Naive B cell (primary cell): Measurements from ENCODE around the gene CYP11A1. TPM values are rescaled to one million over a fixed set of nuclear protein-coding genes. Genes with fewer than 3 reads are reported as not detected.

ENCODE experiments used
- ATAC-seq, 2 donors: fragments of 150-1000 bp; cut with Tn5 transposase; 2 replicates each; pipeline ENCODE4 v1.10.0; 2021; ENCODE audit warnings: low read depth in 2 of 2, mild to moderate bottlenecking in 2 of 2, moderate library complexity in 2 of 2
- DNase-seq: peaks from one replicate; pipeline ENCODE4 v3.0.0; 2022
- H3K27ac Mint-ChIP-seq, 6 donors: one replicate each; pipeline ENCODE4 v1.8.0; 2020 to 2022; ENCODE audit warnings: mild to moderate bottlenecking in 6 of 6, mixed read lengths in 6 of 6, moderate library complexity in 5 of 6, inconsistent platforms in 2 of 6
- H3K27me3 Mint-ChIP-seq, 3 donors: one replicate each; pipeline ENCODE4 v1.8.0; 2021 to 2022; ENCODE audit warnings: mixed read lengths in 3 of 3, mild to moderate bottlenecking in 1 of 3
- H3K36me3 Mint-ChIP-seq, 2 donors: one replicate each; pipeline ENCODE4 v1.8.0; 2020 to 2022; ENCODE audit warnings: mixed read lengths in 2 of 2, inconsistent platforms in 1 of 2, mild to moderate bottlenecking in 1 of 2
- H3K4me1 Mint-ChIP-seq, 3 donors: one replicate each; pipeline ENCODE4 v1.8.0; 2020 to 2022; ENCODE audit warnings: mixed read lengths in 3 of 3, inconsistent platforms in 1 of 3, mild to moderate bottlenecking in 1 of 3, moderate library complexity in 1 of 3
- H3K4me3 Mint-ChIP-seq, 8 donors: one replicate each; pipeline ENCODE4 v1.8.0; 2020 to 2022; ENCODE audit warnings: mild to moderate bottlenecking in 8 of 8, mixed read lengths in 8 of 8, moderate library complexity in 8 of 8, inconsistent platforms in 2 of 8
- H3K9me3 Mint-ChIP-seq, 7 donors: one replicate each; pipeline ENCODE4 v1.8.0; 2020 to 2022; ENCODE audit warnings: mixed read lengths in 7 of 7, mild to moderate bottlenecking in 5 of 7, inconsistent platforms in 2 of 7, moderate library complexity in 1 of 7
- polyA plus RNA-seq, 6 donors: library from polyadenylated mRNA; unstranded; fragments of 300-500 nt; fragmentation: Illumina TruSeq; gene quantifications; one replicate each; pipeline ENCODE4 v1.2.3, GENCODE V29; 2021; ENCODE audit warnings: low read depth in 6 of 6

The CYP11A1 gene
- polyA plus RNA-seq, 6 donors from 2014 or later, result not detected

GRCh38 chr15:74351670-74352069 is 15.8 kb downstream of the CYP11A1 start:
- ATAC-seq, result no peak

GRCh38 chr15:74350295-74351275 is 16.9 kb downstream of the CYP11A1 start:
- Mint-ChIP-seq H3K9me3 (peaks cover 8 to 26% (median 18%) of the 10 kb centered on the region in 7 donors), H3K4me1 (no peaks in the 10 kb centered on the region), H3K36me3 (peaks cover 0 to 15% of the 10 kb centered on the region in 2 donors), H3K27me3 (peaks cover 15 to 29% (median 26%) of the 10 kb centered on the region in 3 donors), H3K27ac (peak overlapping the region in 1 of 6 donors; percentile 81), H3K4me3 (no peak overlapping the region)
- ATAC-seq (no peak), DNase-seq (no peak)

More at GRCh38 chr15:74351670-74352069, 15.8 kb downstream of the CYP11A1 start:
- Mint-ChIP-seq H3K27ac (no peak overlapping the region), H3K4me3 (no peak overlapping the region), H3K36me3 (peaks cover 0 to 16% of the 10 kb centered on the region in 2 donors), H3K27me3 (peaks cover 12 to 26% (median 23%) of the 10 kb centered on the region in 3 donors), H3K4me1 (no peaks in the 10 kb centered on the region), H3K9me3 (peaks cover 8 to 26% (median 18%) of the 10 kb centered on the region in 7 donors)
- DNase-seq, result no peak

GRCh38 chr15:74349241-74349778 is 18.1 kb downstream of the CYP11A1 start:
- no peaks in the 10 kb centered on the region for H3K4me1 Mint-ChIP-seq
- peaks cover 1 to 16% (median 8%) of the 10 kb centered on the region in 7 donors for H3K9me3 Mint-ChIP-seq
- peak overlapping the region in 1 of 6 donors; percentile 63 for H3K27ac Mint-ChIP-seq
- H3K36me3 Mint-ChIP-seq, result peaks cover 0 to 2% of the 10 kb centered on the region in 2 donors
- no peak for ATAC-seq
- no peak for DNase-seq
- H3K4me3 Mint-ChIP-seq, result no peak overlapping the region
- peaks cover 7 to 22% (median 17%) of the 10 kb centered on the region in 3 donors for H3K27me3 Mint-ChIP-seq

GRCh38 chr15:74347757-74348250 is 19.6 kb downstream of the CYP11A1 start:
- H3K27ac Mint-ChIP-seq, result no peak overlapping the region
- ATAC-seq, result no peak
- no peaks in the 10 kb centered on the region for H3K36me3 Mint-ChIP-seq

GRCh38 chr15:74345051-74345450 is 22.4 kb downstream of the CYP11A1 start:
- Mint-ChIP-seq H3K4me3 (no peak overlapping the region), H3K27ac (no peak overlapping the region), H3K4me1 (no peaks in the 10 kb centered on the region), H3K9me3 (no peaks in the 10 kb centered on the region), H3K36me3 (no peaks in the 10 kb centered on the region), H3K27me3 (peaks cover 11 to 28% (median 24%) of the 10 kb centered on the region in 3 donors)
- no peak for ATAC-seq
- no peak for DNase-seq

More at GRCh38 chr15:74347757-74348250, 19.6 kb downstream of the CYP11A1 start:
- H3K4me1 Mint-ChIP-seq, result no peaks in the 10 kb centered on the region
- DNase-seq, result no peak
- peaks cover 6 to 31% (median 22%) of the 10 kb centered on the region in 3 donors for H3K27me3 Mint-ChIP-seq
- H3K4me3 Mint-ChIP-seq, result no peak overlapping the region
- H3K9me3 Mint-ChIP-seq, result peaks cover 0 to under 1% (median 0%) of the 10 kb centered on the region in 7 donors

GRCh38 chr15:74343797-74344127 is 23.7 kb downstream of the CYP11A1 start:
- Mint-ChIP-seq H3K4me1 (no peaks in the 10 kb centered on the region), H3K9me3 (no peaks in the 10 kb centered on the region), H3K4me3 (no peak overlapping the region), H3K27ac (no peak overlapping the region), H3K36me3 (no peaks in the 10 kb centered on the region), H3K27me3 (peaks cover 11 to 41% (median 24%) of the 10 kb centered on the region in 3 donors)
- ATAC-seq (no peak), DNase-seq (no peak)

- DNase-seq (no peak), ATAC-seq (no peak)
- no peak overlapping the region for H3K4me3 Mint-ChIP-seq
- no peaks in the 10 kb centered on the region for H3K9me3 Mint-ChIP-seq
- H3K27ac Mint-ChIP-seq, result peak overlapping the region in 2 of 6 donors; percentile 39 to 51
- no peaks in the 10 kb centered on the region for H3K36me3 Mint-ChIP-seq
- peaks cover 11 to 42% (median 24%) of the 10 kb centered on the region in 3 donors for H3K27me3 Mint-ChIP-seq
- no peaks in the 10 kb centered on the region for H3K4me1 Mint-ChIP-seq
These were observed 24.2 kb downstream of the CYP11A1 start for GRCh38 chr15:74343127-74343796.

- Mint-ChIP-seq H3K36me3 (no peaks in the 10 kb centered on the region), H3K4me1 (peaks cover 0 to 3% (median 0%) of the 10 kb centered on the region in 3 donors), H3K27me3 (peaks cover 5 to 37% (median 14%) of the 10 kb centered on the region in 3 donors), H3K4me3 (no peak overlapping the region), H3K9me3 (no peaks in the 10 kb centered on the region), H3K27ac (no peak overlapping the region)
- DNase-seq (no peak), ATAC-seq (no peak)
These were observed 27.3 kb downstream of the CYP11A1 start for GRCh38 chr15:74340150-74340549.

- ATAC-seq, result no peak
- H3K4me1 Mint-ChIP-seq, result peaks cover 0 to 3% (median 0%) of the 10 kb centered on the region in 3 donors
- no peaks in the 10 kb centered on the region for H3K36me3 Mint-ChIP-seq
- H3K4me3 Mint-ChIP-seq, result no peak overlapping the region
- peaks cover 5 to 37% (median 13%) of the 10 kb centered on the region in 3 donors for H3K27me3 Mint-ChIP-seq
- no peak overlapping the region for H3K27ac Mint-ChIP-seq
- no peak for DNase-seq
- peaks cover 0 to under 1% (median 0%) of the 10 kb centered on the region in 7 donors for H3K9me3 Mint-ChIP-seq
These were observed 28.1 kb downstream of the CYP11A1 start for GRCh38 chr15:74339371-74339770.

- ATAC-seq (no peak), DNase-seq (no peak)
- Mint-ChIP-seq H3K36me3 (no peaks in the 10 kb centered on the region), H3K4me1 (peaks cover 0 to 3% (median 0%) of the 10 kb centered on the region in 3 donors), H3K9me3 (peaks cover 0 to 2% (median 0%) of the 10 kb centered on the region in 7 donors), H3K27me3 (peaks cover 5 to 42% (median 12%) of the 10 kb centered on the region in 3 donors), H3K4me3 (no peak overlapping the region), H3K27ac (peak overlapping the region in 1 of 6 donors; percentile 71)
These were observed 28.8 kb downstream of the CYP11A1 start for GRCh38 chr15:74338676-74339075.

GRCh38 chr15:74337607-74338211 is 29.7 kb downstream of the CYP11A1 start:
- Mint-ChIP-seq H3K27ac (no peak overlapping the region), H3K36me3 (no peaks in the 10 kb centered on the region), H3K4me1 (peaks cover 0 to 3% (median 0%) of the 10 kb centered on the region in 3 donors), H3K9me3 (peaks cover 0 to 2% (median 0%) of the 10 kb centered on the region in 7 donors), H3K27me3 (peaks cover 2 to 38% (median 5%) of the 10 kb centered on the region in 3 donors), H3K4me3 (peak overlapping the region in 1 of 8 donors; percentile 19)
- ATAC-seq (no peak), DNase-seq (no peak)

- no peak overlapping the region for H3K4me3 Mint-ChIP-seq
- H3K27ac Mint-ChIP-seq, result no peak overlapping the region
- peaks cover 0 to 2% (median 0%) of the 10 kb centered on the region in 7 donors for H3K9me3 Mint-ChIP-seq
- ATAC-seq, result no peak
- H3K4me1 Mint-ChIP-seq, result peaks cover 0 to 3% (median 0%) of the 10 kb centered on the region in 3 donors
- peaks cover 0 to 42% (median 5%) of the 10 kb centered on the region in 3 donors for H3K27me3 Mint-ChIP-seq
- DNase-seq, result no peak
- H3K36me3 Mint-ChIP-seq, result no peaks in the 10 kb centered on the region
These were observed 30.3 kb downstream of the CYP11A1 start for GRCh38 chr15:74337146-74337545.
